ENCODE measurements around the gene MYLK. TPM values are rescaled to one million over a fixed set of nuclear protein-coding genes. Genes with fewer than 3 reads are reported as not detected.

The MYLK gene
- polyA plus RNA-seq, 1 donor from 2014 or later = 2.4 TPM

DNA sequence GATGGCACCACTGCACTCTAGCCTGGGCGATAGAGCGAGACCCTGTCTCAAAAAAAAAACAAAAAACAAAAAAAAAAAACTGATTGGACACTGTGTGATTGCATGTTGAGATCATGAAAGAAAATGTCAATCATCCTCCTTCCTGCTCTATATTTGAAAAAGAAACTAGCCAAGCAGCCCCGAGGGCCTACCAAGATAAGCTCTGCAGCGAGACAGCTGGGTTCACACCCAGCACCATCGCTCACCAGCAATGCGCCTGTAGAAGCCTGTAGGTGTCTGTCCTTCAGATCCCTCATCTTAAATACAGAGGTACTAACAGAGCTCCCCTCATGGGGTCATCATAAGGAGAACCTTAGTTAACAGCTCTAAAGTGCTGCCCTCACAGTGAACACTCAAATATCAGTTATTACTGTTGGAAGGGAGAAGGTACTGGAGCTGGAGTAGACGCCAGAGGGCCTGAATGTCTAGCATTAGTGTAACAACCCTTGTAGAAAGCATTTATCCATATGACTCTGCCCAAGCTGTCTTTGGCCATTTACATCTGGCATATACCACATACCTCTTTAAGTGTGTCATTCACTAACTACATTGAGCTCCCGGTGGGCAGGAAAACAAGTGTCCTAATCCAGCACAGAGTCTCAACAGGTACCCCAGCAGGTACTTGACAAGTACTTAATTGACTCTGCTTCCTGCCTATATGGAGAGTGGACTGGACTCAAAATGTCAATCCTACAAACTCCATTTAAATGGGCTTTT, 22.9 kb downstream of the MYLK start:
- peaks cover 1% of the 10 kb centered on the region for H3K27me3 Mint-ChIP-seq
- H3K27ac Mint-ChIP-seq = no peak overlapping the region
- H3K4me3 Mint-ChIP-seq = no peak overlapping the region
- peaks cover 1% of the 10 kb centered on the region for H3K36me3 Mint-ChIP-seq
- H3K4me1 Mint-ChIP-seq = no peaks in the 10 kb centered on the region
- peaks cover 0 to 2% (median 0%) of the 10 kb centered on the region in 3 donors for H3K9me3 Mint-ChIP-seq

DNA sequence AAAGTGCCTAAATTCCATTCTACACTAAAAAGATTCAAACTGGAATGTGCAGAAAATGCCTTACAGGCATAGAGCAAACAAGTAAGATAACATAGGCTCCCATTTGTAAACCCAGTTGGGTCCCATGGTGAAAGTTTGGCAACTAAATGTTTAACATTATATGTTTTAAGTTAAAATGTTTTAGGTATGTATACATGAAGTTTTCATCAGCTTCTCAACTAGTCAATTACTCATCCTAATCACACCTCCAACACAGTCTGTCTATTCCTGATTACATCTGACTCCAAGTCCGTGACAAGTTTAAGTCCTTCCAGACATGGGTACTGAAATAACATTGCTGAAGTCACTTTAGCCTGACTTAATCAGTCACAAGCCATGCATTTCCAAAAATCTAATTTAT, 25.0 kb downstream of the MYLK start:
- peaks cover 0 to 2% (median 2%) of the 10 kb centered on the region in 3 donors for H3K9me3 Mint-ChIP-seq
- peaks cover 1% of the 10 kb centered on the region for H3K36me3 Mint-ChIP-seq
- H3K4me1 Mint-ChIP-seq = no peaks in the 10 kb centered on the region
- no peak overlapping the region for H3K27ac Mint-ChIP-seq
- no peak overlapping the region for H3K4me3 Mint-ChIP-seq
- H3K27me3 Mint-ChIP-seq = no peaks in the 10 kb centered on the region

DNA sequence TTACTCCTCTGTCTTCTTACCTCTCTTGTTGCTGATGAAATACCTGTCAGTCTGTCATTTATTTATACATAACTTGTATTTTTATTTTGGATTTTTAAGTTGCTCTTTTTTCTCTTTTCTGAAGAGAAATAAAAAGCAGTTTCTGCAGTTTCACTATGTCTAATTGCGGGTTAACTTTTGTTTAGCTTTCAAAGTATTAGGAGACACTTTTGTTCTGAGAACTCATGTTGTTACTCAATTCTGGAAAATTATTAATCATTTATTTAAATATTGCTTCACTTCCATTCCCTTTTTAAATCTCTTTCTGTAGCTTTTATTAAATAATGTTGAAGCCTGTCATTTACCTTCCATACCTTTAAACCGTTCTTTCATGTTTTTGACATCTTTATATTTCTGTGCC, 29.2 kb downstream of the MYLK start:
- Mint-ChIP-seq H3K9me3 (peaks cover 0 to 2% (median 2%) of the 10 kb centered on the region in 3 donors), H3K27ac (no peak overlapping the region), H3K27me3 (no peaks in the 10 kb centered on the region), H3K4me1 (no peaks in the 10 kb centered on the region), H3K4me3 (no peak overlapping the region), H3K36me3 (peaks cover 1% of the 10 kb centered on the region)

DNA sequence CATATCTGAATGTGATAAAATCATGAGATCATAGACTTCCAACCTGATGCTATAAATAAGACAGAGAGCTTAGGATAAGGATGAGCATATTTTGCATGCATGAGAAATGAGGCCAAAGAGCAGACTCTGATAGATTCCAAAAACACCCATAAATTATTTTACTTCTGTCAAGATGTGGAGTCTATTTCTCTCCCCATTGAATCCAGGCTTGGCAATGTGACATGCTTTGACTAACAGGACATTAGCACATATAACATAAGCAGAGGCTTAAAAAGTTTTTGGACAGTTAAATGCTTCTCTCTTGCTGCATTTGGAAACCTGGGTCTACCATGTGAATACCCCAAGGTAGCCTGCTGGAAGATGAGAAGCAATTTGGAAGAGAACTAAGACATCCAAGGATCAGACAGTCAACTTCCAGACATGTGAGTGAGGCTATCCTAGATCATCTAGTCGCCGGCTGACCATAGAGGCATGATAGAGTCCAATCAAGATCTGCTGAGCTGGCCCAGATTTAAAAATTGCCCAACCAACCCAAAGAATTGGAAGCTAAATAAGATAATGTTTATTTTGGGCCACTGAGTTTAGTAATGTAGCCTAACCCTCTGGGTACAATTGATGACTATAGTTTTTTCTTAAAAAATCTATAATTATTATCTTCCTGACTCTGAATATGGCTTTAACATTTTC, 30.3 kb downstream of the MYLK start:
- peaks cover 0 to 6% (median 2%) of the 10 kb centered on the region in 3 donors for H3K9me3 Mint-ChIP-seq
- no peak overlapping the region for H3K4me3 Mint-ChIP-seq
- no peaks in the 10 kb centered on the region for H3K27me3 Mint-ChIP-seq
- peaks cover 1% of the 10 kb centered on the region for H3K36me3 Mint-ChIP-seq
- no peaks in the 10 kb centered on the region for H3K4me1 Mint-ChIP-seq
- no peak overlapping the region for H3K27ac Mint-ChIP-seq

DNA sequence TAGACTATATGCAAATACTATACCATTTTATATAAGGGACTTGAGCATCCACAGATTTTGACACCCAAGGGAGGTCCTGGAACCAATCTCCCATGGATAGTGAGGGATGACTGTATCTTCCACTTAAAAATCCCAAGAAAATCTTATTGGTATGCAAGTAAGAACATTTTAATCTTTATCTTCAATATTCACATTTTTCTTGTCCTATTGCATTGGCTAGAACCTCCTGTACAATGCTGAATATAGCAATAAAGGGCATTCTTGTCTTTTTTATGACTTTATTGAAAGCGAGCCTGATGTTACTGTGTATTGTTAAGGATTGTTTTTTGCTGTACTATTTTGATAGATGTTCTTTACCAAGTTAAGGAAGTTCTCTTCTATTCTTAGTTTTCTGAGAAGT, 36.9 kb downstream of the MYLK start:
- peaks cover 1 to 18% (median 13%) of the 10 kb centered on the region in 3 donors for H3K9me3 Mint-ChIP-seq
- no peaks in the 10 kb centered on the region for H3K36me3 Mint-ChIP-seq
- H3K4me1 Mint-ChIP-seq = no peaks in the 10 kb centered on the region
- no peaks in the 10 kb centered on the region for H3K27me3 Mint-ChIP-seq
- no peak overlapping the region for H3K27ac Mint-ChIP-seq
- no peak overlapping the region for H3K4me3 Mint-ChIP-seq

DNA sequence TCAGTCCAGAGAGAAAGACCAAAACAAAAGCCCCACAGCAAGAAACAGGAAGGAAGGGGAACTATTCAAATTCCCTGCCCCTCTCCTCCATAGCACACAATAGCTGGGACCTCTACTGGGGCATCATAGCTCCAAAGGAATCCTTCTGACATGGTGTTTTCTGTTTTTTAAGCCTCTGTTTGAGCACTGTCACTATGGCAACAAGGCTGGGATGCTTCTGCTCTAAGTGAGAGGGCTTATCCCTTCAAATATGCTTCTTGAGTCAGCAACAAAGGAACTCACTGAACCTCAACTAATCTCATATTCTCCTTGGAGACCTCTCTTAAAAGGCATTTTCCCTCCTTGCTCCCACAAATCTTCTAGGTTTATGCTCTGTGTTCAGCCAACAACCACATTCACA, 40.5 kb downstream of the MYLK start:
- H3K9me3 Mint-ChIP-seq = peaks cover 5 to 17% (median 12%) of the 10 kb centered on the region in 3 donors
- H3K4me3 Mint-ChIP-seq = no peak overlapping the region
- no peaks in the 10 kb centered on the region for H3K4me1 Mint-ChIP-seq
- H3K27me3 Mint-ChIP-seq = no peaks in the 10 kb centered on the region
- no peaks in the 10 kb centered on the region for H3K36me3 Mint-ChIP-seq
- no peak overlapping the region for H3K27ac Mint-ChIP-seq

DNA sequence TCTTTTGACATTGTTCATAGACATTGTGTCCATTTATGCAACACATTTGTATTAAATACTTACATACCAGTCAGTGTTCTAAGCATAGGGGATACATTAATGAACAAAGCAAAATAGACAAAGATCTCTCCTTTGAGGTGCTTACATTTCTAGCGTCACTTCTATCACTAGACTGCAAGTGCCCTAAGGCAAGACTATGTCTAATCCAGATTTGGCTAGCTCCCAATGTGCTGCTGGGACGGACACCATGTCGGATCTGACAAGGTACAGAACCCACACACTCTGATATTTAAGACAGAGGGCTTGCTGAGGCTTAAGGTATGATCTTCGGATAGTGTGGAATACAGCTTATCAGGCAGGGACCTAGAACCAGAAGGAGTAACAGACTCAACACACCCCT, 41.4 kb downstream of the MYLK start:
- no peak overlapping the region for H3K4me3 Mint-ChIP-seq
- no peaks in the 10 kb centered on the region for H3K36me3 Mint-ChIP-seq
- H3K27ac Mint-ChIP-seq = no peak overlapping the region
- peaks cover 4 to 13% (median 12%) of the 10 kb centered on the region in 3 donors for H3K9me3 Mint-ChIP-seq
- no peaks in the 10 kb centered on the region for H3K27me3 Mint-ChIP-seq
- H3K4me1 Mint-ChIP-seq = no peaks in the 10 kb centered on the region

DNA sequence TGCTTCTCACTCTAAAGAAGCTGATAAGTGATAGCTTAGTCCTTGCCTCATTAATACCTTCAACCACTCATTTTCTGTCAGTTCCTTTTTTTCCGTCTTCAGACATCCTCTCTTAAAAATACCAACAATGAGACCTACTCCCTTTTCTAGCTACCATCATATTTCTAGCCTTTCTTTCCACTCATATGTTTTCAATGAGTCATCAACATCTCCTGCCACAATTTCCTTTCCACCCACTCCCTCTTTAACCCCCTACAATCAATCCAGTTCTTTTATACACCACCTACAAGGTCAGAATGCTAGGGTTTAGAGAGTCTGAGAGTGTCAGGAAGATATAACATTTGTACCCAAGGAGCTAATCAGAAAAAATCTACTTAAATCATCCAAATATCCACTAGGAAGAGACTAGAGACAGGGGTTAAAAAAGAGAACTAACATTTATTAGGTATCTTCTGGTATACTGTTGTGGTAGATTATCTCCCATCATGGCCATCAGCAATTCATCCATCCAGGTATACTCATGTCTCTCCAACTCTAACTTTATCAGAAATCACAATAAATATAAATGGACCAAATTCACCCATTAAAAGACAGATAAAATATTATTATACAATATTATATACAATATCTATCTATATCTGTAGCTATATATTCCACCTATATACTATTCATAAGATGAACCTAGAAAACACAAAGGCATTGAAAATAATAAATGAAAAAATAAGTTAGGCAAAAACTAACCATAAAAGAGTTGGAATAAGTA, 42.5 kb downstream of the MYLK start:
- H3K27ac Mint-ChIP-seq = no peak overlapping the region
- H3K4me3 Mint-ChIP-seq = no peak overlapping the region
- H3K4me1 Mint-ChIP-seq = no peaks in the 10 kb centered on the region
- H3K27me3 Mint-ChIP-seq = no peaks in the 10 kb centered on the region
- peaks cover 4 to 13% (median 12%) of the 10 kb centered on the region in 3 donors for H3K9me3 Mint-ChIP-seq
- H3K36me3 Mint-ChIP-seq = no peaks in the 10 kb centered on the region

DNA sequence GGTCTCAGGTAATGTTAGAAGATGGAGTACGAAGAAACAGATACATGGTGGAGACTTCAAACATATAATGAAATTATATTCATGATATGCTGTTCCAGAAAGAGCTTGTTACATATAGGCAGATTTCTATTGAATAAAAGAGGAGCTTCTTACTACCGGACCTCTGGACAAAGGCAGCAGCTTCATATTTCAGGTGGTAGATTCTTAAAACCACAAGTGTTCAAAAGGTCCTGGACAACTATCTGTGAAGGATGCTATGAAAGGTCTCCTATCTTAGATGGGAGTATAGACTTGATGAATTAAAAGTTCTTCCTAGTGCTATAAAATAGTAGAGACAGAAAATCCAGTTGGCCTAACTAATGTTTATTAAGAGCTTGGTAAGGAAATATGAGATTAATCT, 43.2 kb downstream of the MYLK start:
- H3K9me3 Mint-ChIP-seq = peaks cover 4 to 13% (median 10%) of the 10 kb centered on the region in 3 donors
- no peaks in the 10 kb centered on the region for H3K4me1 Mint-ChIP-seq
- H3K36me3 Mint-ChIP-seq = no peaks in the 10 kb centered on the region
- no peak overlapping the region for H3K27ac Mint-ChIP-seq
- H3K27me3 Mint-ChIP-seq = no peaks in the 10 kb centered on the region
- H3K4me3 Mint-ChIP-seq = no peak overlapping the region

DNA sequence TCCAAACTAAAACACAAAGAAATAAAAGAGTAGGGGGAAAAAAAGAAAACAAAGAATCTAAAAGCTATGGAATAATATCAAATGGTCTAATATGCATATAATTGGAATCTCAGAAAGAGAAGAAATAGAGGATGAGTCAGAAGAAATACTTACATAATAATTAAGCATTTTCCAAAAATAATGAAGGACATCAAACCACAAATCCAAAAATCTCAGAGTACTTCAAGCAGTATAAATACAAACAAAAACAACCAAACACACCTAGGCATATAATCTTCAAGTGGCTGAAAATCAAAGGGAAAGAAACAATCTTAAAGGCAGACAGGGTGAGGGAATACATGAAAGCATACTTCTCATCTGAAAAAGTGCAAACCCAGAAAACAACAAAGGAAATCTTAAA, 46.3 kb downstream of the MYLK start:
- H3K4me1 Mint-ChIP-seq = no peaks in the 10 kb centered on the region
- H3K4me3 Mint-ChIP-seq = no peak overlapping the region
- no peaks in the 10 kb centered on the region for H3K36me3 Mint-ChIP-seq
- H3K9me3 Mint-ChIP-seq = peaks cover 4 to 11% (median 8%) of the 10 kb centered on the region in 3 donors
- H3K27ac Mint-ChIP-seq = no peak overlapping the region
- peaks cover 9% of the 10 kb centered on the region for H3K27me3 Mint-ChIP-seq

DNA sequence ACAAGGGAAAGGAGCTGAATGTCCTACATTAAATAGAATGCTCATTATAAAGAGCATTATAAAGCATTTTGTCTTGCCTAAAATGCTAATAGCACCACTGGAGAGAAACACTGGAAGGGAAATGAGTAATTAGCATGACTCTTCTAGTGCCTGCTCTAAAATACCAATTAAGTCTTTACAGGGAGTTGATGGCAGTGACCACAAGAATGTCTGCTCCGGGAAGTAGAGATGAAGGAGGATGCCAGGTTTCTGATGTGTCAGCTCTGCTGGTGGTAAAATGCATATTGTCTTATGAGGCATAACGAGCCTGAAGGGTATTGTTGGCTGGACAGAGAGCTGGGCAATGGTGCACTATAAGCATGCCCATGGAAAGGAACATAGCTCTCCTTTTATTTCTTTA, 49.5 kb downstream of the MYLK start:
- Mint-ChIP-seq H3K4me3 (no peak overlapping the region), H3K9me3 (peaks cover 0 to 2% (median 0%) of the 10 kb centered on the region in 3 donors), H3K27ac (no peak overlapping the region), H3K36me3 (no peaks in the 10 kb centered on the region), H3K27me3 (peaks cover 9% of the 10 kb centered on the region), H3K4me1 (no peaks in the 10 kb centered on the region)

DNA sequence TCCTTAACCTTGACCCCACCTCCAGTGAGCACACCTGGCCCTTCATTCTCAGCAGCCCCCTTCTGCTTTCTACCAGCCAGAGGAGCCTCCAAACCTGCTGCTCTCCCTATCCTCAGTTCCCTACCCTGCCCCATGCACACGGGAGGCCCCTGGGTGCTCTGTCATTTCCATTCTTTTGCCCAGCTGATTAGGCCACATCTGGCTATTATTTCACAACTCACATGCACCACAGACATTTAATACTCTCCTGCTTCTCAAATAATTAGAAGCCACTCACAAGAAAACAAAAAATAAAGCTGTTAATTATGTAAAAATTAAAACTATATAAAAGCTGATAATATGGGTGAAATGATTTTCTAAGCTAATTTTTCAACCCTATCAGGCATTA, 50.7 kb downstream of the MYLK start:
- Mint-ChIP-seq H3K27me3 (peaks cover 9% of the 10 kb centered on the region), H3K4me3 (no peak overlapping the region), H3K4me1 (no peaks in the 10 kb centered on the region), H3K9me3 (peaks cover 4 to 8% (median 6%) of the 10 kb centered on the region in 3 donors), H3K27ac (no peak overlapping the region), H3K36me3 (peaks cover under 1% of the 10 kb centered on the region)

DNA sequence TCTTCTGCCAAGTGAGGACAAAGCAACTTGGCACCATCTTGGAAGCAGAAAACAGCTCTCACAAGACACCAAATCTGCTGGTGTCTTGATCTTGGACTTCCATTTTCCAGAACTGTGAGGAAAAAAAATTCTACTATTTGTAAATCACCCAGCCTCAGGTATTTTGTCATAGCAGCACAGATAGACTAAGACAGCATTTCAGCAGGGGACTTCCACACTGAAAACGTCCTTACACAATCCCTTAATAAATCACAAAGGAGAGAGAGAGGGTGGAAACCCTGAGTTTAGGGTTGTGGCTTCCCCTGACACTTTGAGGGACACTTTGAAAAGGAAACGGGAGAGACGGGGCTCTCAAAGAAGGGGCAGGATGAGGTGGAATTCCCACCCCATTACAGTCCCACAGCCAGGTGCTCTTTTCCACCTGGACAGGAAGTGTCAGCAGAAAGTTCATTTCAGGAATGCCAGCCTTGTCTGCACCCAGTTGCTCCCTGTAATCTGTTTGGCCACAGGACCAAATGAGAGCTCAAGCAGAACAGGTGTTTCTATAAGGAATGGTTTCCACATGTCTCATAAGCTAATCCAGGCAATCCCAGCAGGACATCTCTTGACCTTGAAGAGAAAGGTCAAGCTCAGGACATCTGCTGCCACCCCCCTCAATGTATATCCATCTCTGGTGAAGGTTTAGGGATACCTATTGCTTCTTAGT, 51.3 kb downstream of the MYLK start:
- Mint-ChIP-seq H3K4me3 (no peak overlapping the region), H3K27ac (no peak overlapping the region), H3K4me1 (no peaks in the 10 kb centered on the region), H3K27me3 (peaks cover 11% of the 10 kb centered on the region), H3K9me3 (peaks cover 4 to 13% (median 10%) of the 10 kb centered on the region in 3 donors), H3K36me3 (peaks cover 2% of the 10 kb centered on the region)

DNA sequence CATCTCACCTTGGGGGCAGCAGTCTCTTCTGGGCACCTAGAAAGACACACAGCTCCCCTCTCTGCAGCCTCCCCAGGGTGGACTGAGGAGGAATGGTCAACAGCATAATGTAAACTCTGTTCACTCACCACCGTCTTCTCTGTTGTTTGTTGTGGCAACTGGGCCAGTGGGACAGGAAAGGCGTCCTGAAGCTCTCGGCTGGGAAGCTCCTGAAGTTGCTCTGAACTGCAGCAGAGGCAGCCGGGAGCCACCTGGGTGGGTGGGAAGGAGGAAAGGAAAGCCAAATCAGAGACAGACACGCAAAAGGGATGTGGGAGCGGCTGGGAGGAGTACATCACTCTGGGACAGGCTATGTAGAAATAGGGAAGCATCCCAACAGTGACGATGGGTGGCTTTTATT, 52.7 kb downstream of the MYLK start:
- H3K4me3 Mint-ChIP-seq = no peak overlapping the region
- peaks cover 11% of the 10 kb centered on the region for H3K27me3 Mint-ChIP-seq
- H3K36me3 Mint-ChIP-seq = peaks cover 2% of the 10 kb centered on the region
- H3K27ac Mint-ChIP-seq = no peak overlapping the region
- H3K4me1 Mint-ChIP-seq = no peaks in the 10 kb centered on the region
- peaks cover 7 to 22% (median 21%) of the 10 kb centered on the region in 3 donors for H3K9me3 Mint-ChIP-seq

DNA sequence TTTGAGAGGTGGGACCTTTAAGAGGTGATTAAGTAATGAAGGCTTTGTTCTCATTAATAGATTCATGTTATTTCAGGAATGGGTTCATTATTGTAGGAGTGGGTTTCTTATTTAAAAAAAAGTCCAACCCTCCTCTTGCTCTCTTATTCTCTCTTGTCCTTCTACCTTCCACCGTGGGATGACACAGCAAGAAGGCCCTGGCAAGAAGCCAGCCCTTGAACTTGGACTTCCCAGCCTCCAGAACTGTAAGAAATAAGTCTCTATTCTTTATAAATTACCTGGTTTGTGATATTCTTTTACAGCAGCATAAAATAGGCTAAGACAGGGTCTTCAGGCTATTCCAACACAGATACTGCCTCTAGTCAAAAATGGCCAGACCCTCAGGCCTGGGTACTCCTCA, 62.2 kb downstream of the MYLK start:
- Mint-ChIP-seq H3K4me1 (no peaks in the 10 kb centered on the region), H3K27ac (no peak overlapping the region), H3K4me3 (no peak overlapping the region), H3K27me3 (peaks cover 12% of the 10 kb centered on the region), H3K36me3 (no peaks in the 10 kb centered on the region), H3K9me3 (peaks cover 3 to 9% (median 5%) of the 10 kb centered on the region in 3 donors)
